ENCODE results near the gene KSR2.

KSR2 gene

GRCh38 chr12:117476341-117476740 lies 492.4 kb downstream of the KSR2 start:
- Histone ChIP-seq H3K79me2 (ENCODE audit: low read length) (no peaks in the 10 kb centered on the region), H3K9me3 (ENCODE audit: insufficient read depth, low read length) (no peaks in the 10 kb centered on the region), H3K27ac (ENCODE audit: low read length) (no peak overlapping the region), H3K4me2 (ENCODE audit: low read length) (no peak overlapping the region), H3K27me3 (ENCODE audit: low read depth, low read length) (peaks cover 7% of the 10 kb centered on the region; the same call in 1 of the 2 replicates), H3K4me1 (ENCODE audit: low read length) (no peaks in the 10 kb centered on the region), H3K36me3 (replicated peaks; ENCODE audit: low read depth, low read length) (no peaks in the 10 kb centered on the region), H3K9ac (ENCODE audit: low read length) (no peak overlapping the region), H2AFZ (ENCODE audit: low read depth, low read length) (no peak overlapping the region), H4K20me1 (ENCODE audit: insufficient read depth, low read length) (no peaks in the 10 kb centered on the region), H3K4me3 (ENCODE audit: low read length) (no peak overlapping the region)
- TF ChIP-seq CTCF (IDR thresholded peaks at IDR 0.05; ENCODE audit: low read depth, low read length) (no peak), EZH2phosphoT487 (IDR thresholded peaks at IDR 0.05; ENCODE audit: low read depth) (no peak)

DNA sequence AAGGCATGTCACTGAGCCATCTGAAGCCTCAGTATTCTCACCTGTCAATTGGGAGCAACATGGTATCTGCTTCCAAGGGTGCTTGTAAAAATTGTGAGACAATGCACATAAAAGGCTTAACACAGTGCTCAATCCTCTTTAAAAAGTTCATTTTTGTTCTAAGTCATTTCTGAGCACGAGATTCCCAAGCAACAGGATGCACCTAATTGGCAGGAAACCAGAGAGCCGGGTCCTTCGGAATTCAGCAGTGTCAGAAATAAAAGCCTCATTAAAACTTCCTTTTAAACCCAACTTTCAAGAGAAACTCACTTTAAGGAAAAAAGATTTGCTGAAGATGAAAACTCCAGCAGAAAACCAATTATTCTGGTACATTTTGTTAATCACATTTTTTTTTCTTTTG lies 494.9 kb downstream of the KSR2 start:
- Histone ChIP-seq H2AFZ (ENCODE audit: low read depth, low read length) (no peak overlapping the region), H3K9ac (ENCODE audit: low read length) (no peak overlapping the region), H3K4me1 (ENCODE audit: low read length) (no peaks in the 10 kb centered on the region), H3K27ac (ENCODE audit: low read length) (no peak overlapping the region), H3K4me2 (ENCODE audit: low read length) (no peak overlapping the region), H3K9me3 (ENCODE audit: insufficient read depth, low read length) (no peaks in the 10 kb centered on the region), H3K4me3 (ENCODE audit: low read length) (no peak overlapping the region), H3K36me3 (replicated peaks; ENCODE audit: low read depth, low read length) (no peaks in the 10 kb centered on the region), H3K27me3 (ENCODE audit: low read depth, low read length) (peaks cover 4% of the 10 kb centered on the region; the same call in 1 of the 2 replicates), H4K20me1 (ENCODE audit: insufficient read depth, low read length) (no peaks in the 10 kb centered on the region), H3K79me2 (ENCODE audit: low read length) (no peaks in the 10 kb centered on the region)
- TF ChIP-seq CTCF (IDR thresholded peaks at IDR 0.05; ENCODE audit: low read depth, low read length) (no peak), EZH2phosphoT487 (IDR thresholded peaks at IDR 0.05; ENCODE audit: low read depth) (no peak)

DNA sequence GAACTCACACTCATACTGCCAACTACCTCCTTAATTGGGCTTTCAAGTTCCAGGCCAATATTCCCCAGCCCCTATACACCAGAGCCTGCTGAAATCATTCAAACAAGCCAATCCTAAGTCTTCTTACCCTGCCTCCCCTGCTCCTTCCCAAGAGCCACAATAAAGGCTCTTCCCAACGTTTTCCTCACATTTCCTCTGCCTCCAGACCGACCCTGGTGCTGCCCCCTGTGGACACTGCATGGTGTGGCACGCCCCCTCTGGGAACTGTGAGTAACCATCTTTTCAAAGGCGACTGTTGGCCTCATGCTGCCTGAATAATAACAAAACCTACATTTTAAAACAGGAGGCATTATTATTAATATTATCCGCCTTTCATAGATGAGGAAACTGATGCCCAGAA lies 495.8 kb downstream of the KSR2 start:
- Histone ChIP-seq H3K27ac (ENCODE audit: low read length) (no peak overlapping the region), H4K20me1 (ENCODE audit: insufficient read depth, low read length) (no peaks in the 10 kb centered on the region), H2AFZ (ENCODE audit: low read depth, low read length) (no peak overlapping the region), H3K4me3 (ENCODE audit: low read length) (no peak overlapping the region), H3K9me3 (ENCODE audit: insufficient read depth, low read length) (no peaks in the 10 kb centered on the region), H3K36me3 (replicated peaks; ENCODE audit: low read depth, low read length) (no peaks in the 10 kb centered on the region), H3K4me2 (ENCODE audit: low read length) (no peak overlapping the region), H3K27me3 (ENCODE audit: low read depth, low read length) (peaks cover 7% of the 10 kb centered on the region; the same call in 1 of the 2 replicates), H3K4me1 (ENCODE audit: low read length) (no peaks in the 10 kb centered on the region), H3K9ac (ENCODE audit: low read length) (no peak overlapping the region), H3K79me2 (ENCODE audit: low read length) (no peaks in the 10 kb centered on the region)
- TF ChIP-seq CTCF (IDR thresholded peaks at IDR 0.05; ENCODE audit: low read depth, low read length): peak; percentile 32
- TF ChIP-seq EZH2phosphoT487 (IDR thresholded peaks at IDR 0.05; ENCODE audit: low read depth): no peak

DNA sequence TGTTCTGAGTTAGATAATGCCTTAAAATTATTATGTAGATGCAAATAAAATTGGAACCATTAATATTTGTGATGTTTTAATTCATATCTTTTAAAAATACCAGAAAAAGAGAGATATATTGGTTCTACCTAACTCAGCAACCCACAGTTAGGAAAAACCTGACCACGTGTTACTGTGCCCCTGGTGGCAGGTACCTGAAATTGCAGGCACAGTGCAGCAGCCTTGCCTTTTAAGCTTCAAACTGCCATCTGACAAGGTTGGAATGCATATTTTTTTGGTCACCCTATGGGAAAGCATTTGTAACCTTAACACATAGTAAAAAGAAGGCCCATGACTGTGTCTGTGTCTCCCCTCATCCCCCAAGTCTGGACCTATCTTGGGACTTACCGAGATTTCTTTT lies 498.0 kb downstream of the KSR2 start:
- Histone ChIP-seq H3K9ac (ENCODE audit: low read length) (no peak overlapping the region), H3K4me1 (ENCODE audit: low read length) (no peaks in the 10 kb centered on the region), H3K36me3 (replicated peaks; ENCODE audit: low read depth, low read length) (no peaks in the 10 kb centered on the region), H3K27me3 (ENCODE audit: low read depth, low read length) (peaks cover 18% of the 10 kb centered on the region), H4K20me1 (ENCODE audit: insufficient read depth, low read length) (no peaks in the 10 kb centered on the region), H3K27ac (ENCODE audit: low read length) (no peak overlapping the region), H3K4me2 (ENCODE audit: low read length) (no peak overlapping the region), H3K79me2 (ENCODE audit: low read length) (no peaks in the 10 kb centered on the region), H3K4me3 (ENCODE audit: low read length) (no peak overlapping the region), H3K9me3 (ENCODE audit: insufficient read depth, low read length) (no peaks in the 10 kb centered on the region), H2AFZ (ENCODE audit: low read depth, low read length) (no peak overlapping the region)
- TF ChIP-seq EZH2phosphoT487 (IDR thresholded peaks at IDR 0.05; ENCODE audit: low read depth) (no peak), CTCF (IDR thresholded peaks at IDR 0.05; ENCODE audit: low read depth, low read length) (peak; percentile 42)

All from OCI-LY3 (cell line).